A673 (cell line): ENCODE results near the gene IRAG1.

Source experiments
- EZH2 ChIP-seq: fragments of 200-600 bp; sonication (generic); IDR thresholded peaks from 2 replicates; pipeline ENCODE4 v1.6.1; 2017; ENCODE audit warnings: borderline replicate concordance, low read depth, mild to moderate bottlenecking, mixed read lengths, antibody characterized with exemption, low read length; ENCODE audit not compliant: poor library complexity, severe bottlenecking
- TF ChIP-seq, protein P1 (sequence below): fragments of 300-800, 200-600 bp; sonication (generic); conservative IDR thresholded peaks from 2 replicates; pipeline ENCODE4 v1.5.1; 2017; ENCODE audit warnings: low read depth, mild to moderate bottlenecking, antibody characterized with exemption, low read length, moderate library complexity, mixed read lengths

DNA sequence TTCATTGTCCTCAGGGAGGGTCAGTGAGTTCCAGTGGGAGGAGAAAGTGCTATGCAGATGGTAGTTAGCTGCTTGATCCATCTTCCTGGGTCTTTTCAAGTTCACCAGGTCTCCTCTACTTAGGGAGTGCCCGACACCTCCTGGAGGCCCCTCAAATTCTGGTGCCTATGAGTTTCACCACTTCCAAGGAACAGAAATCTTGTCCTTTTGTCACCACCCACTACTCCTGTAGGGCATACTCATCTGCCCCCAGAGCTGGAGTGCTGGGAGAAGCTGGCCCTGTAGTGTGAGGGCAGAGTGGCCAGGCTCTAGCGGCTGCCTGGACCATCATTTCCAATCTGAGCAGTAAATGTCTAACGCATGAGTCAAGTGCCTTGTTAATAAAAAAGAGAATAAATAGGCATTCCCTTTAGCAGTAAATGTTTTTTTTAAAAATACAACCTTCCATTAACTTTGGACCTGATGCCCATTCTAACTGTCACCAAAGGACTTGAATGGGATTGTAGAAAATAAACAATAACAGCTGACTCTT lies 12.5 kb downstream of the IRAG1 start:
- TF ChIP-seq, protein P1, sequence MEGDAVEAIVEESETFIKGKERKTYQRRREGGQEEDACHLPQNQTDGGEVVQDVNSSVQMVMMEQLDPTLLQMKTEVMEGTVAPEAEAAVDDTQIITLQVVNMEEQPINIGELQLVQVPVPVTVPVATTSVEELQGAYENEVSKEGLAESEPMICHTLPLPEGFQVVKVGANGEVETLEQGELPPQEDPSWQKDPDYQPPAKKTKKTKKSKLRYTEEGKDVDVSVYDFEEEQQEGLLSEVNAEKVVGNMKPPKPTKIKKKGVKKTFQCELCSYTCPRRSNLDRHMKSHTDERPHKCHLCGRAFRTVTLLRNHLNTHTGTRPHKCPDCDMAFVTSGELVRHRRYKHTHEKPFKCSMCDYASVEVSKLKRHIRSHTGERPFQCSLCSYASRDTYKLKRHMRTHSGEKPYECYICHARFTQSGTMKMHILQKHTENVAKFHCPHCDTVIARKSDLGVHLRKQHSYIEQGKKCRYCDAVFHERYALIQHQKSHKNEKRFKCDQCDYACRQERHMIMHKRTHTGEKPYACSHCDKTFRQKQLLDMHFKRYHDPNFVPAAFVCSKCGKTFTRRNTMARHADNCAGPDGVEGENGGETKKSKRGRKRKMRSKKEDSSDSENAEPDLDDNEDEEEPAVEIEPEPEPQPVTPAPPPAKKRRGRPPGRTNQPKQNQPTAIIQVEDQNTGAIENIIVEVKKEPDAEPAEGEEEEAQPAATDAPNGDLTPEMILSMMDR: no peak
- TF ChIP-seq EZH2: no peak
